ENCODE results near the gene ITGA5. TPM values are rescaled to one million over a fixed set of nuclear protein-coding genes. Genes with fewer than 3 reads are reported as not detected.
"Not testable (repeated sequence)": the region's sequence is repeated elsewhere in the genome, so short reads cannot be mapped to it uniquely, and the experiment has no call there.

ITGA5 gene
- total and polyA plus RNA-seq, 4 experiments from 2014 or later = 28.8 to 162 (median 111) TPM

DNA sequence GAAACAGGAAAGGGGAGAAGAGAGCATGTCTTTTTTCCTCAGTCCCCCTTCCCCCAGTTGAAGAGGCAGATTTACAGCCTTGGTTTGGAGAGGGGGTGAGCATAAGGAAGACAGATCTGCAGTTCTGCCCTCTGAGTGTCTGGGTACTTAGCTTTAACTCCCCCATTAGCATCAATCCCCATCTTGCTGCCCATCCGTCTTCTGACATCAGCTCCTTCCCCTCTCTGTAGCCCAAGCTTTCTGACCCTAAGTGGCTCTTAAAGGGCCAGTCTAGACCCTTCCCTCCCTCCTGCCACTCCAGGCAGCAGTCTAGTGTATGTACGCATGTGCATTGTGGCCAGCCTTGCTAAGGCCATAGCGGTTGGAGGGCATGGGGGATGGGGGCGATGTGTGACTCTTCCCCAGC, 62.1 kb downstream of the ITGA5 start:
- ChIA-PET POLR2A (ENCODE audit: partially characterized antibody) (interaction anchor here (0.6 to 4.0 kb wide), 4 partner anchors 21 to 77 kb away, joined by 3 to 62 read pairs (median 33); partner anchors contain the start of genes CBX5, COPZ1 and HNRNPA1), CTCF (ENCODE audit: partially characterized antibody) (interaction anchor here (0.6 to 4.3 kb wide), 12 partner anchors 12 to 142 kb away, joined by 3 to 28 read pairs (median 6); partner anchors contain the start of genes CBX5 and COPZ1)
- H3K4me3 Mint-ChIP-seq = no peak overlapping the region
- H3K36me3 ChIP-seq (ENCODE audit: insufficient read depth, low read length) = no peaks in the 10 kb centered on the region
- H3K9me3 ChIP-seq (ENCODE audit: control insufficient read depth in 1 of 2, low read length in 2 of 2) = no peaks in the 10 kb centered on the region
- no peak overlapping the region for H3K4me3 ChIP-seq (ENCODE audit: low read length in 2 of 2)
- no peaks in the 10 kb centered on the region for H3K27me3 Mint-ChIP-seq
- H3K4me1 Mint-ChIP-seq = peaks cover 10 to 18% (median 13%) of the 10 kb centered on the region in 4 donors
- peaks cover 34% of the 10 kb centered on the region for H3K4me1 ChIP-seq (ENCODE audit: insufficient read depth, low read length)
- H3K9me3 Mint-ChIP-seq = no peaks in the 10 kb centered on the region
- H3K36me3 Mint-ChIP-seq = peaks cover 3 to 5% of the 10 kb centered on the region in 2 donors
- H3K27ac Mint-ChIP-seq = peak overlapping the region in 2 of 7 donors; percentile 8 to 86
- H3K27ac ChIP-seq (ENCODE audit: low read depth, low read length) = no peak overlapping the region
- H3K27me3 ChIP-seq (ENCODE audit: insufficient read depth, low read length) = no peaks in the 10 kb centered on the region
- intact Hi-C loops (cut with micrococcal nuclease) = loop anchor here (10.0 kb wide), 1 partner anchor 362 kb away; no protein-coding TSS in a partner anchor
- no peak for DNase-seq

DNA sequence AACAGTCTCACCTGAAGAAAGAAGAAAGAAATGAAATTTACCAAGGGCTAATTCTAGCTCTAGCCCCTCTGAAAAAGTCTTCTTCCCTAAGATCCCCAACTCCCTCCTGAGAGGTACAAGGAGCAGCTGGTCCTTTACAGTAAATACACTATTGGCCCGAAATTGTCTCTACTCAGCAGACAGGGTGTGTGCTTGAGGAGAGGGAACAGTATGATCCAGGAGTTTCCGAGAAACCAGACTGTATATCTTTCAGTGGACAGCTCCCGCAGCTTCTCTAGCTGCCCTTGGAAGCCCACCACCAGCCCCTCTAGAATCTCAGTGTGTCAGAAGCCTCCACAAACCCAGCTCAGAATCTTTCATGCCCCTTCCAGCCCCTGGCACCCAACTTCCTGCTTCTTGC, 62.8 kb downstream of the ITGA5 start:
- Histone ChIP-seq H3K4me3 (ENCODE audit: low read length in 2 of 2) (no peak overlapping the region), H3K4me1 (ENCODE audit: insufficient read depth, low read length) (peaks cover 41% of the 10 kb centered on the region), H3K27ac (ENCODE audit: low read depth, low read length) (no peak overlapping the region), H3K27me3 (ENCODE audit: insufficient read depth, low read length) (no peaks in the 10 kb centered on the region), H3K9me3 (ENCODE audit: control insufficient read depth in 1 of 2, low read length in 2 of 2) (no peaks in the 10 kb centered on the region), H3K36me3 (ENCODE audit: insufficient read depth, low read length) (peaks cover 5% of the 10 kb centered on the region)
- H3K36me3 Mint-ChIP-seq = peaks cover 9 to 10% of the 10 kb centered on the region in 2 donors
- no peak overlapping the region for H3K4me3 Mint-ChIP-seq
- H3K9me3 Mint-ChIP-seq = no peaks in the 10 kb centered on the region
- H3K4me1 Mint-ChIP-seq = peaks cover 14 to 24% (median 17%) of the 10 kb centered on the region in 4 donors
- H3K27me3 Mint-ChIP-seq = no peaks in the 10 kb centered on the region
- intact Hi-C loops (cut with micrococcal nuclease) = loop anchor here (10.0 kb wide), 1 partner anchor 361 kb away; no protein-coding TSS in a partner anchor
- CTCF ChIA-PET (ENCODE audit: partially characterized antibody) = interaction anchor here (0.6 to 4.3 kb wide), 7 partner anchors 12 to 76 kb away, joined by 3 to 28 read pairs (median 10); partner anchors contain the start of genes CBX5 and COPZ1
- POLR2A ChIA-PET (ENCODE audit: partially characterized antibody) = interaction anchor here (0.6 to 4.0 kb wide), 2 partner anchors 31 to 64 kb away, joined by 3 to 45 read pairs; partner anchors contain the start of gene COPZ1
- H3K27ac Mint-ChIP-seq = peak overlapping the region in 6 of 7 donors; percentile 59 to 86 (median 78)
- no peak for DNase-seq

DNA sequence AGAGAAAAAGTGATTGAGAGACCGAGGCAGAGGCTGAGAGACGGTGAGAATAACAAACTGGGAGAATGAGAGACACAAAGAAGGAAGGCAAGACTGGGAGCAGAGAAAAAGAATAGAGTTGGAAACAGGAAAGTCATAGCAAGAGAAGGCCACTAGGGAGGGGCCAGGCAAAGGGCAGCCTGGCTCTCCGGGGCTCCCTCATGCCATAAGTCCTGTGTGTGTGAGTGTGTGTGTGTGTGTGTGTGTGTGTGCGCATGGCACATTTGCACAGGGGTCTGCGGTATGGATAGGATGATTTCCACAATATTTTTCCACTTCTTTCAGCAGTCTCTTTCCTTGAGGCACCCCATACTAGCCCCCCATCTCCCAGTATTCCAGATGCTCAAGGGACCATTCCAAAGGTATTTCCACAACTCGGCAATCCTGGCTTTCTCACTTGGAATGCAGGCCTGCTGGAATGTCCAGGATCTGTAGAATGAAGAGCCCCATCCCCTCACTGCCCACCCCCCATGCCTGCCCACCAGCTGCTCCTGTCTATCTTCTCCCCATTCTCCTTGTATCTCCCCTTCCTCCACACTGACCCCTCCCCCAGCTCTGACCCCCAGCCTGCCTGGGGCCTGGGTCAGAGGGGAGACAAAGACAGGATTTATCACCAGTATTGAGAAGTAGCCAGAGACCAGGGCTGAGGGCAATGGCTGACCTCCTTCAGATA, 63.8 kb downstream of the ITGA5 start:
- POLR2A ChIA-PET (ENCODE audit: partially characterized antibody) = no interaction called here
- H3K27ac Mint-ChIP-seq = peak overlapping the region in 4 of 7 donors; percentile 38 to 75 (median 68)
- CTCF ChIA-PET (ENCODE audit: partially characterized antibody) = interaction anchor here (4.3 kb wide), 1 partner anchor 30 kb away, joined by 28 read pairs; the partner anchor contains the start of gene COPZ1
- no peaks in the 10 kb centered on the region for H3K9me3 Mint-ChIP-seq
- peaks cover 19% of the 10 kb centered on the region in 2 donors for H3K36me3 Mint-ChIP-seq
- no peak overlapping the region for H3K4me3 ChIP-seq (ENCODE audit: low read length in 2 of 2)
- peaks cover 15% of the 10 kb centered on the region for H3K36me3 ChIP-seq (ENCODE audit: insufficient read depth, low read length)
- H3K27ac ChIP-seq (ENCODE audit: low read depth, low read length) = no peak overlapping the region
- DNase-seq = no peak
- peaks cover 38% of the 10 kb centered on the region for H3K4me1 ChIP-seq (ENCODE audit: insufficient read depth, low read length)
- H3K9me3 ChIP-seq (ENCODE audit: control insufficient read depth in 1 of 2, low read length in 2 of 2) = no peaks in the 10 kb centered on the region
- peak overlapping the region in 2 of 8 donors; percentile 45 to 49 for H3K4me3 Mint-ChIP-seq
- intact Hi-C loops (cut with micrococcal nuclease) = loop anchor here (10.0 kb wide), 1 partner anchor 360 kb away; no protein-coding TSS in a partner anchor
- H3K27me3 Mint-ChIP-seq = no peaks in the 10 kb centered on the region
- H3K27me3 ChIP-seq (ENCODE audit: insufficient read depth, low read length) = no peaks in the 10 kb centered on the region
- H3K4me1 Mint-ChIP-seq = peaks cover 11 to 19% (median 12%) of the 10 kb centered on the region in 4 donors

- H3K27me3 Mint-ChIP-seq; H3K9me3 Mint-ChIP-seq; H3K9me3 ChIP-seq (ENCODE audit: control insufficient read depth in 1 of 2, low read length in 2 of 2); POLR2A ChIA-PET (ENCODE audit: partially characterized antibody); H3K27ac Mint-ChIP-seq; H3K4me3 Mint-ChIP-seq; H3K4me3 ChIP-seq (ENCODE audit: low read length in 2 of 2); DNase-seq; H3K27ac ChIP-seq (ENCODE audit: low read depth, low read length); H3K27me3 ChIP-seq (ENCODE audit: insufficient read depth, low read length): not testable (repeated sequence)
- Histone ChIP-seq H3K36me3 (ENCODE audit: insufficient read depth, low read length) (peaks cover 25% of the 10 kb centered on the region), H3K4me1 (ENCODE audit: insufficient read depth, low read length) (peaks cover 29% of the 10 kb centered on the region)
- CTCF ChIA-PET (ENCODE audit: partially characterized antibody) = interaction anchor here (0.6 to 2.5 kb wide), 3 partner anchors 25 to 370 kb away, joined by 3 to 9 read pairs (median 3); partner anchors contain the start of gene COPZ1
- peaks cover 27% of the 10 kb centered on the region in 2 donors for H3K36me3 Mint-ChIP-seq
- intact Hi-C loops (cut with micrococcal nuclease) = loop anchor here (10.0 kb wide), 1 partner anchor 359 kb away; no protein-coding TSS in a partner anchor
- peaks cover 11 to 18% (median 12%) of the 10 kb centered on the region in 4 donors for H3K4me1 Mint-ChIP-seq
These were observed 64.8 kb downstream of the ITGA5 start for GRCh38 chr12:54354271-54354670.

- Mint-ChIP-seq H3K36me3 (peaks cover 33 to 36% of the 10 kb centered on the region in 2 donors), H3K27ac (peak overlapping the region in 3 of 7 donors; percentile 70 to 81 (median 73)), H3K4me3 (no peak overlapping the region), H3K4me1 (peaks cover 11 to 18% (median 12%) of the 10 kb centered on the region in 4 donors), H3K9me3 (no peaks in the 10 kb centered on the region), H3K27me3 (no peaks in the 10 kb centered on the region)
- ChIA-PET CTCF (ENCODE audit: partially characterized antibody) (interaction anchor here (0.7 to 2.6 kb wide), 11 partner anchors 10 to 348 kb away, joined by 3 to 12 read pairs (median 4); partner anchors contain the start of gene COPZ1), POLR2A (ENCODE audit: partially characterized antibody) (interaction anchor here (0.9 to 2.0 kb wide), 3 partner anchors 19 to 137 kb away, joined by 3 to 11 read pairs (median 4); partner anchors contain the start of gene COPZ1)
- Histone ChIP-seq H3K4me1 (ENCODE audit: insufficient read depth, low read length) (peaks cover 25% of the 10 kb centered on the region), H3K36me3 (ENCODE audit: insufficient read depth, low read length) (peaks cover 31% of the 10 kb centered on the region), H3K9me3 (ENCODE audit: control insufficient read depth in 1 of 2, low read length in 2 of 2) (no peaks in the 10 kb centered on the region), H3K27ac (ENCODE audit: low read depth, low read length) (no peak overlapping the region), H3K4me3 (ENCODE audit: low read length in 2 of 2) (no peak overlapping the region), H3K27me3 (ENCODE audit: insufficient read depth, low read length) (no peaks in the 10 kb centered on the region)
- intact Hi-C loops (cut with micrococcal nuclease) = loop anchor here (10.0 kb wide), 1 partner anchor 358 kb away; no protein-coding TSS in a partner anchor
- no peak for DNase-seq
These were observed 65.9 kb downstream of the ITGA5 start for GRCh38 chr12:54352891-54353874.

DNA sequence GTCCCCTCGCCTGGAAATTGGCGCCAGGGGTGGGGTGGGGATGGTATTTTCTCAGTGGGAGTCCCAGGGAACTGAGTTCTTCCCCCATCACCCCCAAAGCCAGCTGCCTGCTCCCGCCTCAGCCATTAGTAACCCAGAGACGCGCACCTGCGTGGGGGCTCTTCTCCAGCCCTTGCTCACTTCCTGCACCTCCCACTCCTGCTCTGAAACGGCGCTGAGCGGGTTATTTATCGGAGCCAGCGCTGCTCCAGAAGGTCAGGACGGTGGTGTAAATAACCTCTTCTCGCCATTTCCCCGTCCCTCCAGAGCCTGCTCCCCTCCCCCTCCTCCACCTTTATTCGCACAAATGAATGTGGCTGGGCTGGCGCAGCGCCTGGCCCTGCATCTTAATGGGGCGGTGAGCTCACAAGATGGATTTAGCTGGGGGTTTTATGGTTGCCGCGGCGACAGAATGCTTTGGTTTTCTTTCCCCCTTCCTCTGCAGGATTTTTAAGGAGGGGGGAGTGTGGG, 67.0 kb downstream of the ITGA5 start:
- intact Hi-C loops (cut with micrococcal nuclease) = loop anchor here (10.0 kb wide), 1 partner anchor 357 kb away; no protein-coding TSS in a partner anchor
- Histone ChIP-seq H3K27ac (ENCODE audit: low read depth, low read length) (no peak overlapping the region), H3K36me3 (ENCODE audit: insufficient read depth, low read length) (peaks cover 41% of the 10 kb centered on the region), H3K27me3 (ENCODE audit: insufficient read depth, low read length) (no peaks in the 10 kb centered on the region), H3K9me3 (ENCODE audit: control insufficient read depth in 1 of 2, low read length in 2 of 2) (no peaks in the 10 kb centered on the region), H3K4me1 (ENCODE audit: insufficient read depth, low read length) (peaks cover 14% of the 10 kb centered on the region), H3K4me3 (ENCODE audit: low read length in 2 of 2) (no peak overlapping the region)
- Mint-ChIP-seq H3K27me3 (no peaks in the 10 kb centered on the region), H3K27ac (peak overlapping the region in 6 of 7 donors; percentile 70 to 91 (median 76)), H3K36me3 (peaks cover 44 to 46% of the 10 kb centered on the region in 2 donors), H3K9me3 (no peaks in the 10 kb centered on the region), H3K4me1 (peaks cover 11 to 18% (median 12%) of the 10 kb centered on the region in 4 donors), H3K4me3 (peak overlapping the region; percentile 72 to 85 (median 76))
- POLR2A ChIA-PET (ENCODE audit: partially characterized antibody) = interaction anchor here (0.7 to 2.1 kb wide), 6 partner anchors 7 to 136 kb away, joined by 3 to 11 read pairs (median 4); partner anchors contain the start of genes CBX5, COPZ1 and HNRNPA1
- CTCF ChIA-PET (ENCODE audit: partially characterized antibody) = interaction anchor here (1.0 to 2.6 kb wide), 6 partner anchors 16 to 58 kb away, joined by 3 to 12 read pairs (median 6); partner anchors contain the start of gene COPZ1
- DNase-seq = no peak
